Activated naive CD4-positive, alpha-beta T cell treated with anti-CD3 and anti-CD28 coated beads for 36 hours (primary cell): ENCODE results near the gene C16orf92. TPM values are rescaled to one million over a fixed set of nuclear protein-coding genes. Genes with fewer than 3 reads are reported as not detected.

Source experiments
- CTCF ChIA-PET: fragments of 350-600 bp; sonication (Branson Sonifier 250); formaldehyde crosslinking; loops from one replicate; lab custom pipeline; 2021; ENCODE audit warnings: antibody characterized with exemption; lab: Charles Lee
- DNase-seq: peaks from one replicate; pipeline ENCODE4 v3.0.0-alpha.2; 2020
- H3K27ac Mint-ChIP-seq: one replicate; pipeline ENCODE4 v1.8.0; 2021; ENCODE audit warnings: mild to moderate bottlenecking, mixed read lengths
- H3K27me3 Mint-ChIP-seq: one replicate; pipeline ENCODE4 v1.8.0; 2021; ENCODE audit warnings: low read depth, mixed read lengths
- H3K36me3 Mint-ChIP-seq: one replicate; pipeline ENCODE4 v1.8.0; 2021; ENCODE audit warnings: low read depth, mixed read lengths
- H3K4me1 Mint-ChIP-seq: one replicate; pipeline ENCODE4 v1.8.0; 2021; ENCODE audit warnings: low read depth, mixed read lengths
- H3K4me3 Mint-ChIP-seq: one replicate; pipeline ENCODE4 v1.8.0; 2021; ENCODE audit warnings: mild to moderate bottlenecking, moderate library complexity, mixed read lengths
- H3K9me3 Mint-ChIP-seq: one replicate; pipeline ENCODE4 v1.8.0; 2021; ENCODE audit warnings: mixed read lengths
- intact Hi-C: fragments of 100-400 bp; cut with micrococcal nuclease; formaldehyde crosslinking; loops from one replicate; pipeline ENCODE4 v1.15.1; 2023
- total RNA-seq, 2 experiments: library from RNA; stranded (reverse); gene quantifications; one replicate each; pipeline ENCODE4 v1.2.3, GENCODE V29; 2021

C16orf92 gene
- total RNA-seq, 2 experiments from 2014 or later = not detected

- no peaks in the 10 kb centered on the region for H3K27me3 Mint-ChIP-seq
- intact Hi-C loops = no loop called here
- peaks cover 29% of the 10 kb centered on the region for H3K36me3 Mint-ChIP-seq
- no peak overlapping the region for H3K4me3 Mint-ChIP-seq
- CTCF ChIA-PET = no interaction called here
- peaks cover 15% of the 10 kb centered on the region for H3K4me1 Mint-ChIP-seq
- DNase-seq = no peak
- H3K27ac Mint-ChIP-seq = no peak overlapping the region
- no peaks in the 10 kb centered on the region for H3K9me3 Mint-ChIP-seq
These were observed 31.5 kb upstream of the C16orf92 start for GRCh38 chr16:29991571-29991904.

- Mint-ChIP-seq H3K4me3 (peak overlapping the region; percentile 9), H3K27me3 (no peaks in the 10 kb centered on the region), H3K9me3 (no peaks in the 10 kb centered on the region), H3K4me1 (peaks cover 19% of the 10 kb centered on the region), H3K36me3 (peaks cover 33% of the 10 kb centered on the region), H3K27ac (peak overlapping the region; percentile 63)
- intact Hi-C loops = no loop called here
- CTCF ChIA-PET = interaction anchor here (1.3 to 2.1 kb wide), 2 partner anchors 14 to 39 kb away, joined by 5 read pairs; no protein-coding TSS in a partner anchor
- DNase-seq = no peak
These were observed 30.5 kb upstream of the C16orf92 start for GRCh38 chr16:29992344-29992967.

- CTCF ChIA-PET = interaction anchor here (1.3 to 2.1 kb wide), 2 partner anchors 13 to 39 kb away, joined by 5 read pairs; no protein-coding TSS in a partner anchor
These were observed 29.7 kb upstream of the C16orf92 start for GRCh38 chr16:29993191-29993902.

GRCh38 chr16:29993903-29994599 is 28.9 kb upstream of the C16orf92 start:
- peak overlapping the region; percentile 98 for H3K4me3 Mint-ChIP-seq
- CTCF ChIA-PET = interaction anchor here (1.3 to 2.1 kb wide), 2 partner anchors 12 to 38 kb away, joined by 5 read pairs; no protein-coding TSS in a partner anchor
- intact Hi-C loops = no loop called here

More at GRCh38 chr16:29993191-29993902, 29.7 kb upstream of the C16orf92 start:
- Mint-ChIP-seq H3K4me1 (peaks cover 25% of the 10 kb centered on the region), H3K36me3 (peaks cover 38% of the 10 kb centered on the region), H3K4me3 (no peak overlapping the region), H3K9me3 (no peaks in the 10 kb centered on the region), H3K27ac (peak overlapping the region; percentile 98), H3K27me3 (no peaks in the 10 kb centered on the region)
- intact Hi-C loops = no loop called here
- DNase-seq = no peak

GRCh38 chr16:29994600-29995323 is 28.2 kb upstream of the C16orf92 start:
- Mint-ChIP-seq H3K4me3 (peak overlapping the region; percentile 98), H3K36me3 (peaks cover 41% of the 10 kb centered on the region), H3K4me1 (peaks cover 30% of the 10 kb centered on the region), H3K27ac (peak overlapping the region; percentile 98), H3K27me3 (no peaks in the 10 kb centered on the region), H3K9me3 (no peaks in the 10 kb centered on the region)
- DNase-seq = peak; percentile 77
- CTCF ChIA-PET = no interaction called here
- intact Hi-C loops = loop anchor here (1.0 kb wide), 5 partner anchors 21 to 189 kb away; partner anchors contain the start of genes ALDOA, CDIPT, KCTD13 and TAOK2

More at GRCh38 chr16:29993903-29994599, 28.9 kb upstream of the C16orf92 start:
- no peak for DNase-seq
- Mint-ChIP-seq H3K9me3 (no peaks in the 10 kb centered on the region), H3K27me3 (no peaks in the 10 kb centered on the region), H3K4me1 (peaks cover 28% of the 10 kb centered on the region), H3K36me3 (peaks cover 39% of the 10 kb centered on the region), H3K27ac (peak overlapping the region; percentile 98)

- peak; percentile 92 for DNase-seq
- Mint-ChIP-seq H3K27ac (peak within 1 kb of the TSS; percentile 98), H3K27me3 (no peaks in the 10 kb centered on the region), H3K36me3 (peaks cover 41% of the 10 kb centered on the region), H3K4me3 (peak within 1 kb of the TSS; percentile 98), H3K9me3 (no peaks in the 10 kb centered on the region), H3K4me1 (peaks cover 32% of the 10 kb centered on the region)
- CTCF ChIA-PET = interaction anchor here (1.2 kb wide), 1 partner anchor 293 kb away, joined by 3 read pairs; no protein-coding TSS in a partner anchor
- intact Hi-C loops = loop anchor here (1.0 kb wide), 5 partner anchors 22 to 190 kb away; partner anchors contain the start of genes ALDOA, CDIPT, KCTD13 and TAOK2
These were observed 27.6 kb upstream of the C16orf92 start, which contains the start of gene HIRIP3 for GRCh38 chr16:29995324-29995910. HIRIP3 (minus strand) TSS chr16:29995617; CDS start chr16:29995605, 12 bp downstream.

- intact Hi-C loops = loop anchor here (1.0 kb wide), 5 partner anchors 23 to 191 kb away; partner anchors contain the start of genes ALDOA, CDIPT, KCTD13 and TAOK2
- DNase-seq = peak; percentile 100
- no peaks in the 10 kb centered on the region for H3K27me3 Mint-ChIP-seq
- peak within 1 kb of the TSS; percentile 98 for H3K4me3 Mint-ChIP-seq
- peaks cover 32% of the 10 kb centered on the region for H3K4me1 Mint-ChIP-seq
- H3K9me3 Mint-ChIP-seq = no peaks in the 10 kb centered on the region
- peaks cover 38% of the 10 kb centered on the region for H3K36me3 Mint-ChIP-seq
- CTCF ChIA-PET = interaction anchor here (1.2 kb wide), 2 partner anchors 294 to 297 kb away, joined by 3 read pairs; no protein-coding TSS in a partner anchor
- H3K27ac Mint-ChIP-seq = peak within 1 kb of the TSS; percentile 98
These were observed 26.9 kb upstream of the C16orf92 start, which contains the start of gene INO80E for GRCh38 chr16:29995911-29996765. INO80E (plus strand) TSS chr16:29996241; CDS start chr16:29996311, 70 bp downstream.

GRCh38 chr16:29996766-29997250 is 26.2 kb upstream of the C16orf92 start:
- no peaks in the 10 kb centered on the region for H3K27me3 Mint-ChIP-seq
- CTCF ChIA-PET = interaction anchor here (0.6 to 1.2 kb wide), 3 partner anchors 78 to 298 kb away, joined by 3 read pairs; no protein-coding TSS in a partner anchor
- H3K36me3 Mint-ChIP-seq = peaks cover 38% of the 10 kb centered on the region
- no peak for DNase-seq
- peak overlapping the region; percentile 98 for H3K4me3 Mint-ChIP-seq
- H3K4me1 Mint-ChIP-seq = peaks cover 32% of the 10 kb centered on the region
- intact Hi-C loops = no loop called here
- no peaks in the 10 kb centered on the region for H3K9me3 Mint-ChIP-seq
- peak overlapping the region; percentile 98 for H3K27ac Mint-ChIP-seq

- no peak for DNase-seq
- H3K27ac Mint-ChIP-seq = no peak overlapping the region
- intact Hi-C loops = no loop called here
- CTCF ChIA-PET = no interaction called here
- no peaks in the 10 kb centered on the region for H3K27me3 Mint-ChIP-seq
- H3K36me3 Mint-ChIP-seq = peaks cover 34% of the 10 kb centered on the region
- H3K9me3 Mint-ChIP-seq = no peaks in the 10 kb centered on the region
- peaks cover 24% of the 10 kb centered on the region for H3K4me1 Mint-ChIP-seq
- H3K4me3 Mint-ChIP-seq = no peak overlapping the region
These were observed 23.4 kb upstream of the C16orf92 start for GRCh38 chr16:29999605-30000004.
